GM19397 (cell line): ENCODE data around the gene C11orf65.
"Not testable (repeated sequence)": the region's sequence is repeated elsewhere in the genome, so short reads cannot be mapped to it uniquely, and the experiment has no call there.

Experiments used
- ATAC-seq: cut with Tn5 transposase; IDR thresholded peaks from one replicate; pipeline ENCODE4 v1.9.1; 2021; ENCODE audit warnings: mild to moderate bottlenecking, moderate library complexity; ENCODE audit not compliant: unreplicated experiment

C11orf65 gene

GRCh38 chr11:108373505-108373904 lies 93.8 kb downstream of the C11orf65 start:
- not testable (repeated sequence) for ATAC-seq

DNA sequence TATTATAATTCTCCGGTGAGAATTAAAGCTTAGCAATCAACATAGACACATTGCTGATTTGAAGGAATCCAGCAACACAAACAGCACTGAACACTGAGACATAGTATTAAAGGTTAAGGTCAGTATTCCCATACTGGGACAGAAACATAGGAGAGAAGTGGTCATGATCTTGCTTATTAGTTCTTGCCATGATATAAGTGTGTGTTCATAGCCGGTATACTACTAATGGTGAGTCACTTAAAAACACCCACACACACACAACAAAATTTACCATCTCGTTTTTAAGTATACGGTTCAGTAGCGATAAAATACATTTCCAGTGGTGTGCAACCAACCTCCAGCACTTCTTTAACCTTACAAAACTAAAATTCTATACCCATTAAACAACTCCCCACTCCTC lies 96.3 kb downstream of the C11orf65 start:
- no peak for ATAC-seq

GRCh38 chr11:108370315-108370714 lies 97.0 kb downstream of the C11orf65 start:
- no peak for ATAC-seq

GRCh38 chr11:108369064-108369463 lies 98.3 kb downstream of the C11orf65 start:
- ATAC-seq, result no peak

GRCh38 chr11:108368134-108368533 lies 99.2 kb downstream of the C11orf65 start:
- ATAC-seq, result no peak

DNA sequence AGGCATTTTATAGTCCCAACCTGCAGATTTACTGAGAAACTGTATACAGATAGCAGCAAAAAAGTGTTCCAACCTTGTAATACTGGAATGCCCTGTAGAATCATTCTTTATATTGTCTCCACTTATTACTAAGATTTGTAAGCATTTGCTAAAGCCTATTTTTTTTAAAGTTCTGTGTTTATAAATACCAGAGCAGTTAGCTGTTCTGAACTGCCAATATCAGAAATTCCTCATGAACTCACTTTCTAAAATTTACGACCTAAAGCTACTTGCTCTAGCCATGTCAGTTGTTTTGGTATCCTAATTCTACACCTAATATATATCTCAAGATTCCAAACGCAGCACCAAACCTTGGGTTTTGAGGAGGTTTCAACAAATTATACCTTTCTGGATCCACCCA lies 103.2 kb downstream of the C11orf65 start:
- ATAC-seq, result no peak

DNA sequence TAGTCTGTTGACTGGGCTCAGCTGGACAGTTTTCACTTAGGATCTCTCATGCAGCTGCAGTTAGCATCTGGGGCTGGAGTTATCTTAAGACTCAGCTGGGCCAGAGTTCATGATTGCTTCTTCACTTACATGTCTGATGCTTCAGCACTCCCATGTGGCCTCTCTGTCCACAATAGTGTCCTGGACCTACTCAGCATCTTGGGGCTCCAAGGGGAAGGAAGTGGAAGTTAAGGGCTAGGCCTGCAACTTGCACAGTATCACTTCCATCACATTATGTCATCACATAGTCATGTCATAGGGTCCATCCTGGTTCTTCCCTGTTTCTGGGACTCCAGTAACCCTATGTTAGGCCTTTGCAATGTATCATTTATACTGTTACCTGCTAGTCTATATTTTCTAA lies 115.9 kb downstream of the C11orf65 start:
- no peak for ATAC-seq

GRCh38 chr11:108346451-108346850 lies 120.9 kb downstream of the C11orf65 start:
- no peak for ATAC-seq

DNA sequence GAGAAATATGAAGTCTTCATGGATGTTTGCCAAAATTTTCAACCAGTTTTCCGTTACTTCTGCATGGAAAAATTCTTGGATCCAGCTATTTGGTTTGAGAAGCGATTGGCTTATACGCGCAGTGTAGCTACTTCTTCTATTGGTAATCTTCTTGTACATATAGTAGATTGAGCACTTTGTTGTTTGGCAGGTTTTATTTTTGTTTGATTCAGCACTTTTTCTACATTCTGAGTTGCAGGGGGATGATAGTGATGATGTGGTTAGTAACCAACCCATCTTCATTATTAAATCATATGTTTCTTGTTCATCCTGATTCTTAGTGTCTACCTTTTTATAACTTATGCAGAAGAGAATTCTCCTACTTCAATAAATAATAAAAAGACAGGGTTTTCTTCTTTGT lies 121.6 kb downstream of the C11orf65 start:
- ATAC-seq, result no peak

DNA sequence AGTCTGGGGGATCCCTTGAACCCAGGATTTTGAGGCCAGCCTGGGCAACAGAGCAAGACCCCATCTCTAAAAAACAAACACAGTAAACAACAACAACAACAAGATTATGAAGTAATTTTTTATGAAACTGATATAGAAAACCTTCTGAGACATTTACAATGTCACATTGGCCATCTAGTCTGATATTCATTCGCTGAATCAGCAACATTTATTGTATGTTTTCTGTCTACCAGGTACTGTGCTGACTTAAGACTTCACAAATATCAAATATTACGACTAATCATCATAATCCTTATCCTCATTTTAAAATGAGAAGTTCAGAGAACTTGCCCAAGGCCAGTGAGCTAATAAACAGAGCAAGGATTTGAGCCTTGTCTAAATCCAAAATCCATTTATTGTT lies 123.6 kb downstream of the C11orf65 start:
- ATAC-seq, result no peak

- ATAC-seq, result no peak
Observed at GRCh38 chr11:108341654-108342053, 125.7 kb downstream of the C11orf65 start.

- ATAC-seq, result no peak
Observed at GRCh38 chr11:108340973-108341372, 126.4 kb downstream of the C11orf65 start.

DNA sequence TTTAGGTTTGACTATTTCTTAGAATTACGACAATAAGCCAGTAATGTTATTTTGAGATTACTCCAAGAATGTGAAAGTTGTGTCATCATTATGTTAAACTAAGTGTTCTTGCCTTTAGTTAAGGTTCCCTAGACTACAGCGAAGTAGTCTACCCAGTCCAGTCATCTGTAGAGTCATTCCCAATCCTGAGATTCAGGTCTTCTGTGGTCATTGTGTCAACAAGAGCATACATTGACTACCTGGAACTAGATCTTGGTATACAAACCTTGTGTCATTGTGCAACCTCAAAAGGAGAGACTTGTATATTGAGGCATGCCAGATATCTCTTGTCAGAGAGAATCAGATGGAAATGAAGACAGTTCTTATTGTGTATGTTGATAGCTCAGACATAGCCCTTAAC lies 128.6 kb downstream of the C11orf65 start:
- ATAC-seq, result no peak

DNA sequence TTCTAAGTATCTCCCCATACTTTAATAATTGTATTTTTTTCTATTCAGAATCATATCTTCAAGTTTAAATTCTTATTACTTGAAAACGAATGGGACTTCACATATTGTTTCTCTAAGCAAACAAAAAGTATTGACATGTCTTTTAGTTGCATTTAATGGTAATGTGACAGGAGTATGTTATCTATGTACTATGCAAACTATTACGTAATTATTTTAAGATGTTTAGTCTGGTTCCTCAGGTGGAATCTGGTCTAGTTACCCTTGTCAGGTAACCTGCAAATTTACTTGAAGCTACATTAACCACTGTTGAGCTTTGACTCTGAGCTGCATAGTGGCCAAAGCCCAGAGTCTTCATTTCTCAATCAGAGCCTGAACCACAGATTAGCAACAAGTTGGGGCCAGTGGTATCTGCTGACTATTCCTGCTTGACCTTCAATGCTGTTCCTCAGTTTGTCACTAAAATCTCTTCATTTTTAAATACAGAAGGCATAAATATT lies 133.9 kb downstream of the C11orf65 start:
- no peak for ATAC-seq
